ENCODE data around the gene MYO10.

The MYO10 gene

GRCh38 chr5:16863469-16863946, 72.6 kb downstream of the MYO10 start:
- Histone ChIP-seq H3K4me3 (replicated peaks; ENCODE audit: low read depth, low read length) (no peak overlapping the region), H3K27me3 (replicated peaks; ENCODE audit: control insufficient read depth, insufficient read depth, low read length) (no peaks in the 10 kb centered on the region), H3K36me3 (ENCODE audit: control insufficient read depth, insufficient read depth, low read length) (no peaks in the 10 kb centered on the region)
- no peak for TF ChIP-seq CTCF (IDR thresholded peaks at IDR 0.05; ENCODE audit: insufficient read depth, low read length, poor library complexity, severe bottlenecking)
- no peak for DNase-seq (ENCODE audit: extremely low read depth, insufficient read length)

GRCh38 chr5:16862777-16863176, 73.3 kb downstream of the MYO10 start:
- no peak for DNase-seq (ENCODE audit: extremely low read depth, insufficient read length)
- H3K27me3 ChIP-seq (replicated peaks; ENCODE audit: control insufficient read depth, insufficient read depth, low read length): no peaks in the 10 kb centered on the region

GRCh38 chr5:16859346-16859745, 76.7 kb downstream of the MYO10 start:
- no peak for DNase-seq (ENCODE audit: extremely low read depth, insufficient read length)
- Histone ChIP-seq H3K4me3 (replicated peaks; ENCODE audit: low read depth, low read length) (no peak overlapping the region), H3K27me3 (replicated peaks; ENCODE audit: control insufficient read depth, insufficient read depth, low read length) (no peaks in the 10 kb centered on the region), H3K36me3 (ENCODE audit: control insufficient read depth, insufficient read depth, low read length) (no peaks in the 10 kb centered on the region)
- no peak for TF ChIP-seq CTCF (IDR thresholded peaks at IDR 0.05; ENCODE audit: insufficient read depth, low read length, poor library complexity, severe bottlenecking)

More at GRCh38 chr5:16862777-16863176, 73.3 kb downstream of the MYO10 start:
- TF ChIP-seq CTCF (IDR thresholded peaks at IDR 0.05; ENCODE audit: insufficient read depth, low read length, poor library complexity, severe bottlenecking): no peak
- no peak overlapping the region for H3K4me3 ChIP-seq (replicated peaks; ENCODE audit: low read depth, low read length)
- H3K36me3 ChIP-seq (ENCODE audit: control insufficient read depth, insufficient read depth, low read length): no peaks in the 10 kb centered on the region

- Histone ChIP-seq H3K4me3 (replicated peaks; ENCODE audit: low read depth, low read length) (no peak overlapping the region), H3K27me3 (replicated peaks; ENCODE audit: control insufficient read depth, insufficient read depth, low read length) (no peaks in the 10 kb centered on the region), H3K36me3 (ENCODE audit: control insufficient read depth, insufficient read depth, low read length) (no peaks in the 10 kb centered on the region)
- DNase-seq (ENCODE audit: extremely low read depth, insufficient read length): no peak
- no peak for TF ChIP-seq CTCF (IDR thresholded peaks at IDR 0.05; ENCODE audit: insufficient read depth, low read length, poor library complexity, severe bottlenecking)
These were observed 77.9 kb downstream of the MYO10 start for GRCh38 chr5:16858151-16858550.

GRCh38 chr5:16857635-16858034, 78.5 kb downstream of the MYO10 start:
- no peaks in the 10 kb centered on the region for H3K27me3 ChIP-seq (replicated peaks; ENCODE audit: control insufficient read depth, insufficient read depth, low read length)
- no peaks in the 10 kb centered on the region for H3K36me3 ChIP-seq (ENCODE audit: control insufficient read depth, insufficient read depth, low read length)
- TF ChIP-seq CTCF (IDR thresholded peaks at IDR 0.05; ENCODE audit: insufficient read depth, low read length, poor library complexity, severe bottlenecking): no peak
- H3K4me3 ChIP-seq (replicated peaks; ENCODE audit: low read depth, low read length): no peak overlapping the region
- DNase-seq (ENCODE audit: extremely low read depth, insufficient read length): no peak

DNA sequence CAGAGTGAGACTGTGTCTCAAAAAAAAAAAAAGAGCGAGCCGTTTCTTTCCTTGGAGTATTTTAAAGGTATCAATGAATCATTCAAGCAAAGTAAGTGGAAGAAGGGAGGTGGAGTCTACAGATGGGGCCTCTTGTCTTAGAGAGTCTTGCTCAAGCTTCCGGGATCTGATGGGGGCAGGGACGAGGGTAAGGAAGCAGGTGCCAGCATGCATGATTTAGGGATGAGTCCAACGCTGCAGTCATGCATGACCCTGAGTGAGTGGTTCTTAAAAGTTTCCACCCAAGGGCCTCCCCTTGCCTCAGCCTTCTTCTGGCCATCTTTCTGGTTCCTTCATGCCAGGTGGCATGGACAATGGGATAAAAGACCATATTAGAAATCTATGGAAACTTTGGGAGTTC, 79.6 kb downstream of the MYO10 start:
- Histone ChIP-seq H3K36me3 (ENCODE audit: control insufficient read depth, insufficient read depth, low read length) (no peaks in the 10 kb centered on the region), H3K27me3 (replicated peaks; ENCODE audit: control insufficient read depth, insufficient read depth, low read length) (no peaks in the 10 kb centered on the region), H3K4me3 (replicated peaks; ENCODE audit: low read depth, low read length) (no peak overlapping the region)
- no peak for DNase-seq (ENCODE audit: extremely low read depth, insufficient read length)
- no peak for TF ChIP-seq CTCF (IDR thresholded peaks at IDR 0.05; ENCODE audit: insufficient read depth, low read length, poor library complexity, severe bottlenecking)

All from GM06990 (cell line).